ENCODE results near the gene LCE3B. TPM values are rescaled to one million over a fixed set of nuclear protein-coding genes. Genes with fewer than 3 reads are reported as not detected.

The LCE3B gene
- total RNA-seq, 2 experiments from 2014 or later = not detected

GRCh38 chr1:152663098-152663497 is 49.5 kb downstream of the LCE3B start, which contains the start of gene LCE2D:
LCE2D (plus strand) TSS chr1:152663380; CDS start chr1:152664106, 726 bp downstream.
- H3K36me3 Mint-ChIP-seq (ENCODE audit: low read depth) = no peaks in the 10 kb centered on the region
- H3K9me3 Mint-ChIP-seq (ENCODE audit: low read depth) = no peaks in the 10 kb centered on the region
- H3K4me1 Mint-ChIP-seq = no peaks in the 10 kb centered on the region
- H3K27me3 Mint-ChIP-seq = peaks cover 24% of the 10 kb centered on the region
- no peak within 1 kb of the TSS for H3K4me3 Mint-ChIP-seq
- no peak within 1 kb of the TSS for H3K27ac Mint-ChIP-seq
- intact Hi-C loops (cut with DNase I, micrococcal nuclease) = no loop called here
- POLR2A ChIA-PET = no interaction called here
- DNase-seq = no peak
- CTCF ChIA-PET = interaction anchor here (3.4 kb wide), 1 partner anchor 9 kb away, joined by 13 read pairs; no protein-coding TSS in a partner anchor
- ATAC-seq = no peak

Other genes with a start within 250 kb of the LCE3B start
- gene CRNN, start 199.5 kb upstream of the LCE3B start, total RNA-seq = not detected
- not detected for gene LCE5A, start 103.0 kb upstream of the LCE3B start, total RNA-seq
- gene CRCT1, start 99.3 kb upstream of the LCE3B start, total RNA-seq = not detected
- gene LCE3E, start 47.0 kb upstream of the LCE3B start, total RNA-seq = not detected
- not detected for gene LCE3D, start 33.3 kb upstream of the LCE3B start, total RNA-seq
- not detected for gene LCE3C, start 13.6 kb upstream of the LCE3B start, total RNA-seq
- not detected for gene LCE3A, start 9.3 kb downstream of the LCE3B start, total RNA-seq
- gene LCE2D, start 49.6 kb downstream of the LCE3B start, total RNA-seq = not detected
- gene LCE2C, start 61.5 kb downstream of the LCE3B start, total RNA-seq = not detected
- gene LCE2B, start 72.3 kb downstream of the LCE3B start, total RNA-seq = not detected
- not detected for gene LCE2A, start 84.5 kb downstream of the LCE3B start, total RNA-seq
- not detected for gene LCE4A, start 94.3 kb downstream of the LCE3B start, total RNA-seq
- not detected for gene KPRP, start 144.2 kb downstream of the LCE3B start, total RNA-seq
- not detected for gene LCE1F, start 161.3 kb downstream of the LCE3B start, total RNA-seq
- not detected for gene LCE1E, start 172.4 kb downstream of the LCE3B start, total RNA-seq
- not detected for gene LCE1D, start 182.9 kb downstream of the LCE3B start, total RNA-seq
- gene LCE1C, start 192.8 kb downstream of the LCE3B start, total RNA-seq = not detected
- not detected for gene LCE1B, start 198.2 kb downstream of the LCE3B start, total RNA-seq
- not detected for gene LCE1A, start 213.7 kb downstream of the LCE3B start, total RNA-seq
- not detected for gene LCE6A, start 229.0 kb downstream of the LCE3B start, total RNA-seq
- gene LCE7A, start 246.2 kb downstream of the LCE3B start, total RNA-seq = not detected